Measurements from ENCODE around the gene ALKBH3. TPM values are rescaled to one million over a fixed set of nuclear protein-coding genes. Genes with fewer than 3 reads are reported as not detected.

Gene ALKBH3
- total RNA-seq, 1 donor from 2014 or later, result 40.5 TPM

DNA sequence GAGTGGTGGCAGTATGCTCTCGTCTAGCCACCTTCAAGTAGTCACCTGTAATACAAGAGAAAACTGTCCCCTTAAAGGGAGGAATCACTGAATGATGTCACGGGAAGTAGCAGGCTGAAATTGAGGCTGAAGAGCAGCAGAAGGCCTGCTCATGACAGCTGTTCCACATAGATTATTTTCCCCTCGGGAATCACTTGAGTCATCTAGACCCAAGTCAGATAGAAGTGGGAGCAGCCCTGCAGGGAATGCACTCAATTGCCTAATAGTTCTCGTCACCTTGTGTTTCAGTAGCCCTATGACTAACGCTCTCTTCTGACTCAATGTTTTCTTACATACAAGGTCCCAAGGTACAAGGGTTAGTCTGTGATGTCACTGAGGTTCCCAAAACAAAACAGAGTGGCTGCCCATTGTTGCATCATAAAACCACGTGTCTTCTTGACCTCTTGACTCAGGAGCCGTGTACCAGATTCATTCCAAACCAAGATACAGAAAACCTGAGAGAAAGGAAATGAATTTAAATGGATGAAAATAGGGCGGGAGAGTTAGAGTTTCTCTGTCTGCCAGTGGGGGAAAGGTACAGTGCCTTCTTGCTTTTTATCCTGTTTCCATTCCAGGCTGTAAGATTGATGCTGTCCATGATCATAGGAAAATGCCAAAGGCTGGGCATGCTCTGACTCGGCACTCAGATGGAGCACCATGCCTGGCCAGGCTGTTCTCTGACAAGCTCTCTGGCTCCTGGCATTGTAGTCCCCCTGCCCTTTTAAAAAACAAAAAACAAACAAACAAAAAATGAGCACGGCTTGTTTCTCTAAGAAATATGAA is 40.2 kb downstream of the ALKBH3 start:
- no peak for ATAC-seq (ENCODE audit: low read depth)
- ChIA-PET POLR2A (no interaction called here), CTCF (no interaction called here)
- Mint-ChIP-seq H3K36me3 (ENCODE audit: low read depth) (peaks cover 58% of the 10 kb centered on the region), H3K4me3 (no peak overlapping the region), H3K4me1 (no peaks in the 10 kb centered on the region), H3K9me3 (no peaks in the 10 kb centered on the region), H3K27me3 (no peaks in the 10 kb centered on the region), H3K27ac (no peak overlapping the region)
- TF ChIP-seq, protein P1, sequence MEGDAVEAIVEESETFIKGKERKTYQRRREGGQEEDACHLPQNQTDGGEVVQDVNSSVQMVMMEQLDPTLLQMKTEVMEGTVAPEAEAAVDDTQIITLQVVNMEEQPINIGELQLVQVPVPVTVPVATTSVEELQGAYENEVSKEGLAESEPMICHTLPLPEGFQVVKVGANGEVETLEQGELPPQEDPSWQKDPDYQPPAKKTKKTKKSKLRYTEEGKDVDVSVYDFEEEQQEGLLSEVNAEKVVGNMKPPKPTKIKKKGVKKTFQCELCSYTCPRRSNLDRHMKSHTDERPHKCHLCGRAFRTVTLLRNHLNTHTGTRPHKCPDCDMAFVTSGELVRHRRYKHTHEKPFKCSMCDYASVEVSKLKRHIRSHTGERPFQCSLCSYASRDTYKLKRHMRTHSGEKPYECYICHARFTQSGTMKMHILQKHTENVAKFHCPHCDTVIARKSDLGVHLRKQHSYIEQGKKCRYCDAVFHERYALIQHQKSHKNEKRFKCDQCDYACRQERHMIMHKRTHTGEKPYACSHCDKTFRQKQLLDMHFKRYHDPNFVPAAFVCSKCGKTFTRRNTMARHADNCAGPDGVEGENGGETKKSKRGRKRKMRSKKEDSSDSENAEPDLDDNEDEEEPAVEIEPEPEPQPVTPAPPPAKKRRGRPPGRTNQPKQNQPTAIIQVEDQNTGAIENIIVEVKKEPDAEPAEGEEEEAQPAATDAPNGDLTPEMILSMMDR (IDR thresholded peaks at IDR 0.05), result no peak
- intact Hi-C loops (cut with micrococcal nuclease), result no loop called here
- no peak for DNase-seq

DNA sequence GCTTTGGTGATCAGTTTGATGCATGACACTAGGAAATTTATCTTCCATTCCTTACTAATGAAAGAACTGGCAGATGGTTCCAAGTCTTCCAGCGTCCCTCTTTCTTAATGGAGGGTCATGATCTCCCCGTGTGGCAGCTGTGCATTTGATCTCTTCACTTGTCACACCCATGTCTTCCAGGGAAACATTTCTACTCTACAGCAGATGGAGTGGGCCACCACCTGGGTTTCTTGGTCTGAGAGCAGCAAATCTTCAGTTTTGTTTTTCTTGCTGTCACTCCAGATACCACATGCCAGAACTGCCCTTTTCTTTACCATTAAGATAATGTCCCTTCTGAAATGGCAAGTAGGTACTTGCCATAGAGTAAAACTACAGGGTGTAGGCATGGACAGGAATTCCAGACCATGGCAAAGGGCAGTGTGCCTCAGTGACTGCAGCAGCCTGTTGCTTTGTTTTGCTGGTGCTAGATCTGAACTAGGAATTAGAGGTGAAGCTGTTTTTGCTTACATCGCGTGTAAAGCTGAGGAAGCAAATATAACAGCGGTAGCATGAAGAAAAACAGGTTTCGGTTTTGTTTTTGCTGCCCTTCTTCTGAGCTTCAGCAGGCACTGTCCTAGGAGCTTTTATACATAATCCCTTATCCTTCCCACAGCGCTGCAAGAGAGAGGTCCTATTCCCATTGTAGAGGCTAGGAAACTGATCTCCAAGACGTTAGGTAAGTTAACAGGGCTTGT is 41.1 kb downstream of the ALKBH3 start:
- DNase-seq (no peak), ATAC-seq (ENCODE audit: low read depth) (no peak)
- H3K9me3 Mint-ChIP-seq, result no peaks in the 10 kb centered on the region
- TF ChIP-seq, protein P1 (IDR thresholded peaks at IDR 0.05), result no peak
- H3K27ac Mint-ChIP-seq, result no peak overlapping the region
- CTCF ChIA-PET, result no interaction called here
- no peak overlapping the region for H3K4me3 Mint-ChIP-seq
- POLR2A ChIA-PET, result no interaction called here
- H3K4me1 Mint-ChIP-seq, result no peaks in the 10 kb centered on the region
- intact Hi-C loops (cut with micrococcal nuclease), result no loop called here
- H3K27me3 Mint-ChIP-seq, result no peaks in the 10 kb centered on the region
- H3K36me3 Mint-ChIP-seq (ENCODE audit: low read depth), result peaks cover 56% of the 10 kb centered on the region

- H3K27ac Mint-ChIP-seq, result no peak overlapping the region
- H3K4me3 Mint-ChIP-seq, result no peak overlapping the region
- peaks cover 50% of the 10 kb centered on the region for H3K36me3 Mint-ChIP-seq (ENCODE audit: low read depth)
- TF ChIP-seq, protein P1 (IDR thresholded peaks at IDR 0.05), result no peak
- CTCF ChIA-PET, result no interaction called here
- no peaks in the 10 kb centered on the region for H3K27me3 Mint-ChIP-seq
- no peaks in the 10 kb centered on the region for H3K4me1 Mint-ChIP-seq
- POLR2A ChIA-PET, result no interaction called here
- no peaks in the 10 kb centered on the region for H3K9me3 Mint-ChIP-seq
- ATAC-seq (ENCODE audit: low read depth) (no peak), DNase-seq (no peak)
- intact Hi-C loops (cut with micrococcal nuclease), result no loop called here
Measured at GRCh38 chr11:43922295-43922648, 41.6 kb downstream of the ALKBH3 start.

- intact Hi-C loops (cut with micrococcal nuclease), result no loop called here
- POLR2A ChIA-PET, result no interaction called here
- ATAC-seq (ENCODE audit: low read depth) (no peak), DNase-seq (no peak)
- Mint-ChIP-seq H3K4me1 (no peaks in the 10 kb centered on the region), H3K4me3 (no peak overlapping the region), H3K9me3 (no peaks in the 10 kb centered on the region), H3K27me3 (no peaks in the 10 kb centered on the region), H3K27ac (no peak overlapping the region), H3K36me3 (ENCODE audit: low read depth) (peaks cover 44% of the 10 kb centered on the region)
- TF ChIP-seq, protein P1 (IDR thresholded peaks at IDR 0.05), result no peak
- CTCF ChIA-PET, result no interaction called here
Measured at GRCh38 chr11:43922744-43923405, 42.2 kb downstream of the ALKBH3 start.

Data from activated B cell treated with CpG ODN at 0.5 μM for 24 hours (primary cell).